Measurements from ENCODE around the gene GPR12.

The GPR12 gene

DNA sequence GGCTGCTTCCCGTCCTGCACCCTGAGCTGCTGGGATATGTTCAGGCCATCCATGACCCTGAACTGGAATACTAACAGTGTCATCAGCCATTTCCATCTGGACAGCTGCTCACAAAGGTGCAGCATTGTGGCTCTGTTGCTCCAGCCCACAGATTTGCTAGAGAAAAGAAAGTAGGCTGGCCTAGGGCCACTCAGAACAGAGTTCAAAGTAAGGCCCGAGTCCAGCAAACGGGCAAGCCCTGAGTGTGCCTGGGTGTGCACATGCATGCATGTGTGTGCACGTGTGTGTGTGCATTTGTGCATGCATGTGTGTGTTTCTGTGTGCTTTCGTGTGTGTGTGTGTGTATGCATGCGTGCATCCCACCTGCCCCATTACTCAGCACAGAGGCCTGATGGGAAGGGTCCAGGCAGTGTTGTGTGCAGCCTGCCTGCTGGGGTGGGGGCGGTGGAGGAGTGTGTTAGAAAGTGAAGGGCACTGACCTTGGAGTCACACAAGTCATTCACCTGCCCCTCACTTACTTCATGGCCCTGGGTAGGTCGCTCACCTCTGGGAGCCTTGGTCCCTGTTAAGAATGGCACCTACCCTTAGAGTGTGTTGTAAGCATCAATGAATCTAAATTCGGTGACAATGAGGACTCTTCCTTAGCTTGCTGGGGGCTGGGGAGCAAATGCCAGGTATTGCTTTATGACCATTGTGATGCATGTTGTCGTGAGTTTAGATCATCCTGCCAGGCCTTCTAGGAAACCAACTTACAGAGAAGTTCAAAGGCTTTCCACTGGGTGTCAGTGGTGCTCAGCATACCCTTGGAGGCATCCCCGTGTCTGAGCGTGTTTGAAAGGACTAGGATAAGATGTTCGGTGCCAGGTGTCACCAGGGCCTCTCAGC is 53.2 kb downstream of the GPR12 start:
- FAIRE-seq (no peak), DNase-seq (ENCODE audit: insufficient read length, low spot score) (peak; percentile 50)

- FAIRE-seq (no peak), DNase-seq (ENCODE audit: insufficient read length, low spot score) (no peak)
Observed at GRCh38 chr13:26706381-26706780, 54.2 kb downstream of the GPR12 start.

DNA sequence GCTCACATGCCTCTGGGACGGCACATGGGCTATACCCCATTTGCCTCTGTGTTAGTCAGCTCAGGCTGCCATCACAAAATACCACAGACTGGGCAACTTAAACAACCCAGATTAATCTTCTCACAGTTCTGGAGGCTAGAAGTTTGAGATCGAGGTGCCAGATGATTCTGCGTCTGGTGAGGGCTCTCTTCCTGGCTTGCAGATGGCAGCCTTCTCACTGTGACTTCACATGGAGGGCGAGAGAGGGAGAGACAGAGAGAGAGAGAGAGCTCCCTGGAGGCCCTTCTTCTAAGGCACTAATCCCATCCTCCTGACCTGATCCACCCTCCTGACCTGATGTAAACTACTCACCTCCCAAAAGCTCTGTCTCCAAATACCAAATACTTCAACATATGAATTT is 55.0 kb downstream of the GPR12 start:
- no peak for DNase-seq (ENCODE audit: insufficient read length, low spot score)
- FAIRE-seq, result no peak
